ENCODE data around the gene UVSSA. TPM values are rescaled to one million over a fixed set of nuclear protein-coding genes. Genes with fewer than 3 reads are reported as not detected.

The UVSSA gene
- polyA plus RNA-seq, 1 experiment: 5.8 TPM

GRCh38 chr4:1353186-1354055 lies 6.4 kb downstream of the UVSSA start:
- no peaks in the 10 kb centered on the region for H3K27me3 ChIP-seq (ENCODE audit: control insufficient read depth, insufficient read depth, low read length)
- ChIA-PET CTCF (interaction anchor here (0.6 to 9.9 kb wide), 10 partner anchors 8 to 376 kb away, joined by 3 to 103 read pairs (median 3); no protein-coding TSS in a partner anchor), POLR2A (no interaction called here)
- H3K36me3 ChIP-seq (ENCODE audit: control insufficient read depth, insufficient read depth, low read length): peaks cover 23% of the 10 kb centered on the region
- TF ChIP-seq CTCF (IDR thresholded peaks at IDR 0.05; ENCODE audit: insufficient read depth, low read depth, low read length): no peak
- DNase-seq (ENCODE audit: low read depth): no peak
- no peak overlapping the region for H3K4me3 ChIP-seq (ENCODE audit: low read depth, low read length)

GRCh38 chr4:1354136-1354982 lies 7.4 kb downstream of the UVSSA start:
- ChIA-PET CTCF (interaction anchor here (0.6 to 9.9 kb wide), 11 partner anchors 9 to 375 kb away, joined by 3 to 103 read pairs (median 5); no protein-coding TSS in a partner anchor), POLR2A (no interaction called here)
- Histone ChIP-seq H3K27me3 (ENCODE audit: control insufficient read depth, insufficient read depth, low read length) (no peaks in the 10 kb centered on the region), H3K36me3 (ENCODE audit: control insufficient read depth, insufficient read depth, low read length) (peaks cover 23% of the 10 kb centered on the region), H3K4me3 (ENCODE audit: low read depth, low read length) (no peak overlapping the region)
- TF ChIP-seq CTCF (IDR thresholded peaks at IDR 0.05; ENCODE audit: insufficient read depth, low read depth, low read length): no peak
- no peak for DNase-seq (ENCODE audit: low read depth)

- TF ChIP-seq CTCF (IDR thresholded peaks at IDR 0.05; ENCODE audit: insufficient read depth, low read depth, low read length): no peak
- DNase-seq (ENCODE audit: low read depth): no peak
- ChIA-PET POLR2A (no interaction called here), CTCF (interaction anchor here (0.5 to 9.9 kb wide), 11 partner anchors 14 to 338 kb away, joined by 3 to 103 read pairs (median 5); no protein-coding TSS in a partner anchor)
- Histone ChIP-seq H3K4me3 (ENCODE audit: low read depth, low read length) (no peak overlapping the region), H3K27me3 (ENCODE audit: control insufficient read depth, insufficient read depth, low read length) (no peaks in the 10 kb centered on the region), H3K36me3 (ENCODE audit: control insufficient read depth, insufficient read depth, low read length) (peaks cover 20% of the 10 kb centered on the region)
Observed at GRCh38 chr4:1354983-1355275, 7.9 kb downstream of the UVSSA start.

- H3K36me3 ChIP-seq (ENCODE audit: control insufficient read depth, insufficient read depth, low read length): peaks cover 20% of the 10 kb centered on the region
- POLR2A ChIA-PET: no interaction called here
Observed at GRCh38 chr4:1355378-1355777, 8.4 kb downstream of the UVSSA start.

More at GRCh38 chr4:1355378-1355777, 8.4 kb downstream of the UVSSA start:
- Histone ChIP-seq H3K27me3 (ENCODE audit: control insufficient read depth, insufficient read depth, low read length) (no peaks in the 10 kb centered on the region), H3K4me3 (ENCODE audit: low read depth, low read length) (no peak overlapping the region)
- CTCF ChIA-PET: interaction anchor here (0.5 to 9.9 kb wide), 30 partner anchors 8 to 374 kb away, joined by 3 to 103 read pairs (median 4); partner anchors contain the start of gene UVSSA
- no peak for DNase-seq (ENCODE audit: low read depth)
- no peak for TF ChIP-seq CTCF (IDR thresholded peaks at IDR 0.05; ENCODE audit: insufficient read depth, low read depth, low read length)
